ENCODE measurements around the gene NCOA3.

The NCOA3 gene

GRCh38 chr20:47611785-47612184 lies 110.1 kb downstream of the NCOA3 start:
- TF ChIP-seq FOXK2 (IDR thresholded peaks at IDR 0.05) (no peak), ARNT (IDR thresholded peaks at IDR 0.05) (no peak), PKNOX1 (IDR thresholded peaks at IDR 0.05) (no peak), SUZ12 (IDR thresholded peaks at IDR 0.05) (no peak), TARDBP (IDR thresholded peaks at IDR 0.05) (no peak), HDGF (IDR thresholded peaks at IDR 0.05; ENCODE audit: borderline replicate concordance) (no peak), ELF4 (IDR thresholded peaks at IDR 0.05) (no peak), L3MBTL2 (conservative IDR thresholded peaks at IDR 0.05) (no peak), NFRKB (IDR thresholded peaks at IDR 0.05) (no peak), BHLHE40 (IDR thresholded peaks at IDR 0.05; ENCODE audit: borderline replicate concordance) (no peak), CTBP1 (IDR thresholded peaks at IDR 0.05; ENCODE audit: borderline replicate concordance) (no peak), LEF1 (IDR thresholded peaks at IDR 0.05; ENCODE audit: borderline replicate concordance) (no peak), FOXM1 (IDR thresholded peaks at IDR 0.05; ENCODE audit: borderline replicate concordance) (no peak)
- no peak for DNase-seq (ENCODE audit: extremely low spot score)
- ChIA-PET POLR2A (no interaction called here), CTCF (no interaction called here)

DNA sequence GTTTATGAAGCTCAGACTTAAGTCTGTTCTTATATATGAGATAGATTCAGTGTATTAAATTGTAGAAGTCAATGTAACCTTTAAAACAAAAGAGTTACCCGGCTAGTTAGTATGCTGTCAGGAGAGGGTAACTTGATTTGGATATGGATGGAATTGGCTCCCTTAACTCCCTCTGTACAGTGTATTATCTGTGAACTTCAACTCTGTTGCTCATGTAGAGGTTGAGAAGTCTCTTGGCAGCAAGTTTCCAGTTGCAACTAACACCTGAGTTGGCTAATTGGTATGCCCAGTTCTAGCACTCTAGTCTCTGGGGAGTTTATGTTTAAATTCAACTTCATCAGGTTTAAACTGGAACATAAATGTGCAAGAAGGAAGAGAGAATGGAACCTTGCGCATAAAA lies 111.0 kb downstream of the NCOA3 start:
- DNase-seq (ENCODE audit: extremely low spot score) = no peak
- ChIA-PET POLR2A (no interaction called here), CTCF (no interaction called here)
- TF ChIP-seq NFRKB (IDR thresholded peaks at IDR 0.05) = no peak
- no peak for TF ChIP-seq SP1 (IDR thresholded peaks at IDR 0.05)
- TF ChIP-seq BHLHE40 (IDR thresholded peaks at IDR 0.05; ENCODE audit: borderline replicate concordance) = no peak
- TF ChIP-seq PKNOX1 (IDR thresholded peaks at IDR 0.05) = no peak
- TF ChIP-seq FOXM1 (IDR thresholded peaks at IDR 0.05; ENCODE audit: borderline replicate concordance) = no peak
- no peak for TF ChIP-seq LEF1 (IDR thresholded peaks at IDR 0.05; ENCODE audit: borderline replicate concordance)
- no peak for TF ChIP-seq ARNT (IDR thresholded peaks at IDR 0.05)
- no peak for TF ChIP-seq CTBP1 (IDR thresholded peaks at IDR 0.05; ENCODE audit: borderline replicate concordance)
- TF ChIP-seq L3MBTL2 (conservative IDR thresholded peaks at IDR 0.05) = no peak

- CTCF ChIA-PET = interaction anchor here (0.7 kb wide), 1 partner anchor 231 kb away, joined by 3 read pairs; no protein-coding TSS in a partner anchor
These were observed 113.1 kb downstream of the NCOA3 start for GRCh38 chr20:47614703-47615309.

GRCh38 chr20:47618479-47618878 lies 116.8 kb downstream of the NCOA3 start:
- no peak for TF ChIP-seq CTBP1 (IDR thresholded peaks at IDR 0.05; ENCODE audit: borderline replicate concordance)
- DNase-seq (ENCODE audit: extremely low spot score) = no peak
- POLR2A ChIA-PET = no interaction called here
- CTCF ChIA-PET = interaction anchor here (2.4 kb wide), 1 partner anchor 235 kb away, joined by 7 read pairs; no protein-coding TSS in a partner anchor

More at GRCh38 chr20:47614703-47615309, 113.1 kb downstream of the NCOA3 start:
- DNase-seq (ENCODE audit: extremely low spot score) = no peak
- TF ChIP-seq SUZ12 (IDR thresholded peaks at IDR 0.05) (no peak), TARDBP (IDR thresholded peaks at IDR 0.05) (no peak), ARNT (IDR thresholded peaks at IDR 0.05) (no peak), BHLHE40 (IDR thresholded peaks at IDR 0.05; ENCODE audit: borderline replicate concordance) (no peak), PKNOX1 (IDR thresholded peaks at IDR 0.05) (no peak), HDGF (IDR thresholded peaks at IDR 0.05; ENCODE audit: borderline replicate concordance) (no peak), FOXM1 (IDR thresholded peaks at IDR 0.05; ENCODE audit: borderline replicate concordance) (no peak), CTBP1 (IDR thresholded peaks at IDR 0.05; ENCODE audit: borderline replicate concordance) (no peak), ELF4 (IDR thresholded peaks at IDR 0.05) (no peak), ZNF384 (IDR thresholded peaks at IDR 0.05) (no peak), LEF1 (IDR thresholded peaks at IDR 0.05; ENCODE audit: borderline replicate concordance) (no peak), SP1 (IDR thresholded peaks at IDR 0.05) (no peak), FOXA1 (IDR thresholded peaks at IDR 0.05) (no peak), L3MBTL2 (conservative IDR thresholded peaks at IDR 0.05) (no peak)
- POLR2A ChIA-PET = no interaction called here

- ChIA-PET POLR2A (interaction anchor here (0.8 kb wide), 1 partner anchor 237 kb away, joined by 3 read pairs; no protein-coding TSS in a partner anchor), CTCF (interaction anchor here (0.6 to 1.2 kb wide), 5 partner anchors 32 to 358 kb away, joined by 3 to 6 read pairs (median 3); no protein-coding TSS in a partner anchor)
- peak; percentile 27 for DNase-seq (ENCODE audit: extremely low spot score)
- TF ChIP-seq L3MBTL2 (conservative IDR thresholded peaks at IDR 0.05) = no peak
- TF ChIP-seq ZNF384 (IDR thresholded peaks at IDR 0.05) = peak; percentile 77; the same call in 1 of the 2 replicates
- no peak for TF ChIP-seq FOXM1 (IDR thresholded peaks at IDR 0.05; ENCODE audit: borderline replicate concordance)
These were observed 119.4 kb downstream of the NCOA3 start for GRCh38 chr20:47620808-47621805.

GRCh38 chr20:47622118-47622665 lies 120.5 kb downstream of the NCOA3 start:
- no peak for TF ChIP-seq FOXA1 (IDR thresholded peaks at IDR 0.05)
- no peak for TF ChIP-seq ZNF384 (IDR thresholded peaks at IDR 0.05)
- no peak for TF ChIP-seq PKNOX1 (IDR thresholded peaks at IDR 0.05)
- TF ChIP-seq SP1 (IDR thresholded peaks at IDR 0.05) = no peak
- TF ChIP-seq SUZ12 (IDR thresholded peaks at IDR 0.05) = no peak
- TF ChIP-seq FOXK2 (IDR thresholded peaks at IDR 0.05) = no peak
- TF ChIP-seq HDGF (IDR thresholded peaks at IDR 0.05; ENCODE audit: borderline replicate concordance) = no peak
- TF ChIP-seq NFRKB (IDR thresholded peaks at IDR 0.05) = no peak
- TF ChIP-seq TARDBP (IDR thresholded peaks at IDR 0.05) = no peak
- no peak for TF ChIP-seq ELF4 (IDR thresholded peaks at IDR 0.05)
- TF ChIP-seq FOXM1 (IDR thresholded peaks at IDR 0.05; ENCODE audit: borderline replicate concordance) = no peak
- no peak for TF ChIP-seq ARNT (IDR thresholded peaks at IDR 0.05)
- TF ChIP-seq BHLHE40 (IDR thresholded peaks at IDR 0.05; ENCODE audit: borderline replicate concordance) = no peak
- TF ChIP-seq L3MBTL2 (conservative IDR thresholded peaks at IDR 0.05) = no peak
- no peak for TF ChIP-seq CTBP1 (IDR thresholded peaks at IDR 0.05; ENCODE audit: borderline replicate concordance)
- no peak for TF ChIP-seq LEF1 (IDR thresholded peaks at IDR 0.05; ENCODE audit: borderline replicate concordance)
- ChIA-PET POLR2A (no interaction called here), CTCF (no interaction called here)
- DNase-seq (ENCODE audit: extremely low spot score) = no peak
